Measurements from ENCODE around the gene C9orf85.

DNA sequence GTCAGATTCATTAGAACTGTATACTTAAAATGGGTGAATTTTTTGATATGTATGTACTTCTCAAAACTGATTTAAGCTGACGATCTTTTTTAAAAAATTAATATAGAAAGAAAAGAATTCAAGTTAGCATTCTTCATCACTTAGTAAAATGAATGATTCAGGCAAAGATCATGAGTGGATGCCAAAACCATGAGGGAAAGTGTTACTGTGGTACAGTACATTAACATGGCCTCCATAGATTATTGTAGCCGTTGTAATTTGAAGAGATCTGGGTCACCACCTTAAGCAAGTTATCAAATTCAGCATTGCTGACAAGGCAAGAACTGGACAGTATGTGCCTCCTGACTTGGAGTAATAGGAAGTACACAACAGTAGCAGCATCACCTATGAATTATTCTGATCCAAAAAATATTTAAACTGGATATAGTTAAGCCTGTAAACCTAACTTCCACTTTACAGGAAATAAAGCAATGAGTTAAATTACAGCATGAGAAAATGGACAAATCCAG lies 29.7 kb downstream of the C9orf85 start:
- no peak for TF ChIP-seq EZH2 (IDR thresholded peaks at IDR 0.05; ENCODE audit: borderline replicate concordance, low read depth, low read length, severe bottlenecking)
- TF ChIP-seq FOS (IDR thresholded peaks at IDR 0.05; ENCODE audit: borderline replicate concordance, insufficient read depth, low read length): no peak
- TF ChIP-seq POLR2A (IDR thresholded peaks at IDR 0.05; ENCODE audit: low read depth, low read length): no peak
- TF ChIP-seq, protein P1, sequence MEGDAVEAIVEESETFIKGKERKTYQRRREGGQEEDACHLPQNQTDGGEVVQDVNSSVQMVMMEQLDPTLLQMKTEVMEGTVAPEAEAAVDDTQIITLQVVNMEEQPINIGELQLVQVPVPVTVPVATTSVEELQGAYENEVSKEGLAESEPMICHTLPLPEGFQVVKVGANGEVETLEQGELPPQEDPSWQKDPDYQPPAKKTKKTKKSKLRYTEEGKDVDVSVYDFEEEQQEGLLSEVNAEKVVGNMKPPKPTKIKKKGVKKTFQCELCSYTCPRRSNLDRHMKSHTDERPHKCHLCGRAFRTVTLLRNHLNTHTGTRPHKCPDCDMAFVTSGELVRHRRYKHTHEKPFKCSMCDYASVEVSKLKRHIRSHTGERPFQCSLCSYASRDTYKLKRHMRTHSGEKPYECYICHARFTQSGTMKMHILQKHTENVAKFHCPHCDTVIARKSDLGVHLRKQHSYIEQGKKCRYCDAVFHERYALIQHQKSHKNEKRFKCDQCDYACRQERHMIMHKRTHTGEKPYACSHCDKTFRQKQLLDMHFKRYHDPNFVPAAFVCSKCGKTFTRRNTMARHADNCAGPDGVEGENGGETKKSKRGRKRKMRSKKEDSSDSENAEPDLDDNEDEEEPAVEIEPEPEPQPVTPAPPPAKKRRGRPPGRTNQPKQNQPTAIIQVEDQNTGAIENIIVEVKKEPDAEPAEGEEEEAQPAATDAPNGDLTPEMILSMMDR (IDR thresholded peaks at IDR 0.05; ENCODE audit: extremely low read depth in 1 of 2, insufficient read depth in 1 of 2, low read depth in 1 of 2, low read length in 2 of 2): no peak
- TF ChIP-seq POLR2AphosphoS5 (IDR thresholded peaks at IDR 0.05; ENCODE audit: insufficient read depth, low read depth, low read length): no peak
